Activated naive CD4-positive, alpha-beta T cell (primary cell): ENCODE measurements around the gene CAMSAP3.
A peak's percentile ranks its signal among the peaks of the same experiment; 100 is the strongest.

Experiments
- DNase-seq, 4 experiments: peaks; one replicate each; lab custom pipeline; 2025; lab: John Stamatoyannopoulos, UW

CAMSAP3 gene

GRCh38 chr19:7614859-7615741, 19.4 kb downstream of the CAMSAP3 start:
- DNase-seq = no peak

DNA sequence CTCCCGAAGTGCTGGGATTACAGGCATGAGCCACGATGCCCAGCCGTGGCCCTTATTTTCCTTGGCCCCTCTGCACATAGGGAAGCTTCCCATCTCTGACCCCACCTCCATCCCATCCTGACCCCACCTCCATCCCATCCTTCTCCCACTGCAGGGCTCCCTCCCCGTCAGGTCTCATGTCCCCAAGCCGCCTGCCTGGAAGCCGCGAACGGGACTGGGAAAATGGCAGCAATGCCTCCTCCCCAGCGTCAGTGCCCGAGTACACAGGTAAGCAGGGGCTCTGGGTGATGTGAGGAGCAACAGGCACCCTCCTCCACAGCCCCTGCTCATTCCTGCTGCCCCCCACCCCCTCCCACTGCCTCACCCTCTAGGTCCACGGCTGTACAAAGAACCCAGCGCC, 21.5 kb downstream of the CAMSAP3 start:
- no peak for DNase-seq

DNA sequence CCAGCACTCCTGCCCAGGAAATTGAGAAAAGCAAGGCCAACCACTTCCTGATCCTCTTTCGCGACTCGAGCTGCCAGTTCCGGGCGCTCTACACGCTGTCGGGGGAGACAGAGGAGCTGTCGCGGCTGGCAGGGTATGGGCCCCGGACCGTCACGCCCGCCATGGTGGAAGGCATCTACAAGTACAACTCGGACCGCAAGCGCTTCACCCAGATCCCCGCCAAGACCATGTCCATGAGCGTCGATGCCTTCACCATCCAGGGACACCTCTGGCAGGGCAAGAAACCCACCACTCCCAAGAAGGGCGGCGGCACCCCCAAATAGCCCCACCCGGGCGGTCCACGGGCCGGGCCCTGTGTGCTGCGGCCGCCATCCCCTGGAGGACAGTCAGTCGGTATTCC, 22.1 kb downstream of the CAMSAP3 start:
- DNase-seq = no peak

DNA sequence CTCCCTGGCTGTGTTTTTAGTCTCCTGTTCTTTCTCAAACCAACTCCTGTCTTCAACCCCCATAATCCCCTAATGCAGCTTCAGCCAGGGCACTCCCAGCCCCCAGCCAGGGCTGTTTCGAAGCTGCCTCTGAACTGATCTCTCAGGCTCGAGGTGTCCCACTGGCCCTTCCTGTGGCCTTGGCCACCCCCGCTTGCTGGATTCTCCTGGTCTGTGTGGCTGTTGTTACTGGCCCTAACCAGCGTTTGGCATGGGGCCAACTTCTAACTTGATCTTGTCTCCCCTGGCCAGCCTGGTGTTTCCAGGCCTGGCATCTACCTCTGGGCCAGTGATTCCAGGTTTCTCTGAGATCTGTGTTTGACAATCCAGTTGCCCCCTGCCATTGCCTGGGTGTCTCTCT, 22.7 kb downstream of the CAMSAP3 start:
- no peak for DNase-seq

- no peak for DNase-seq
These were observed 23.3 kb downstream of the CAMSAP3 start for GRCh38 chr19:7618771-7619510.

- DNase-seq = no peak
These were observed 24.2 kb downstream of the CAMSAP3 start for GRCh38 chr19:7619671-7620441.

DNA sequence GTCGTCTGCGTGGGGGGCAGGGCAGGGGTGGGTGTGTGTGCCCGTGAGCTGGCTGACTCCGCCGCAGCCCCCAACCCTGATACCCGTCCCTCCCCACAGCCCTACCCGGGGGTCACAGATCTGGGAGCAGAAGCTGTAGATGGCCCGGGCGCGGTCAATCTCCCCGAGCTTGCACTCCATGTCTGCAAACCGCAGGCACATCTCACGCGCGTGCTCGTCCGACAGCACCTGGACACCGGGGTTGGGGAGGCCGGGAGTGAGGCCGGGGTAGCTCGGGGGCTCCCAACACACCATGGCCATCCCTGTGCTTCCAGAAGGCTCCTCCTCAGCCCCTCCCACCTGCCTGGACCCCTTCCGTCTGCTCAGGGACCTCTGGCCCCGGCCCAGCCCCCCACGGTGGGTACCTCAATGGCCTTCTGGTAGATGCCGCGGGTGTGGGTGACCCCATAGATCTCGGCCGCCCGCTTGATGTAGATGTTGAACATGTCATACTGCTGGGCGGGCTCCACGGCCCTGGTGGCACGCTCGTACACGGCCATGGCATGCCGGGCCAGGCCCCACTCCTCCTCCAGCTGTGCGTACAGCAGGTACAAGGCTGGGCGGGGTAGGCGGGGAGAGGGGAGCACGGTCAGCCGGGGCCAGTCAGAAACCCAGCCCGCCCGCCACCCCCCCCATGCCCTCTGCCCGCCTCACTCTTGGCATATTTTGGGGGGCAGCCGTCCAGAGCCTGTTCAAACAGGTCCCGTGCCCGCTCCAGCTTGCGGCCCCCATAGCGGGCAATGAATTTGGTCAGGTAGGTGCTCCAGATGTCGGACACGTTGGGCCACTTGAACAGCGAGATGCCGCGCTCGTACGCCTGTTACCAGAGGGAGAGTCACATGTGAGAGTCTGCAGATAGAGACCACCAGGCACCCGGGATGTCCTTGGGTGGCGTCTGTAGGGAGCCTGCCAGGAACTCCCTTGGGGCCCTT, 25.1 kb downstream of the CAMSAP3 start:
- no peak for DNase-seq

DNA sequence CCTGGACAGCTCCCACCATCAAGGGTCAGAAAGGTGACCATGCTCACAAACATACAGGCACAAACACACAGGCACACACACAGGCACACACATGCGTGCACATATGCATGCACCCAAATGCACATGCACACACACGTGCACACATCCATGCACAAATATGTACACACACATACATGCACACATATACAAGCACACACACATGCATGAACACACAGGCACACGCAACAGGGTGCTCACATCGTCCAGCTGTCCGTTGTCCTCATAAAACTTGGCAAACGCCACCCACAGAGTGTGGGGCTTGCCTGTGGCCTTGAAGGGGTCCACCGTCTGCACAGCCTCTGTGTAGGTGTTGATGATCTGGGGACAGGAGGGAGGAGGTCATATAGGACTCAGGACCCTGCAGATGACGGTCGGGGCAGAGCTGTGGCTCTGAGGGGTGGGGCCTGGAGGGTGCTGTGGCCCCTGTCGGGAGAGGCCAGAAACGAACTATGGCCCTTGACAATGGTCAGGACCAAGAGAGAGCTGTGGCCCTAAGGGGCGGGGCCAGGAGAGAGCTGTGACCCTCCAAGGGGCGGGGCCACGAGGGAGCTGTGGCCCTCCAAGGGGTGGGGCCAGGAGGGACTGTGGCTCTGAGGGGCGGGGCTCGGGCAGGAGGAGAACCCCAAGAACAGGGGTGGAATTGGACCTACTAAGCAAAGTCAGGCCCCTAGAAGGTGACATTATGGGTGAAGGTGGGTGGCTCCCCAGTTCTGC, 27.4 kb downstream of the CAMSAP3 start:
- DNase-seq = no peak

- no peak for DNase-seq
These were observed 28.3 kb downstream of the CAMSAP3 start for GRCh38 chr19:7623725-7624603.

- DNase-seq = no peak
These were observed 29.1 kb downstream of the CAMSAP3 start for GRCh38 chr19:7624810-7625209.

- DNase-seq = no peak
These were observed 30.2 kb downstream of the CAMSAP3 start for GRCh38 chr19:7625763-7626372.

GRCh38 chr19:7627166-7627565, 31.5 kb downstream of the CAMSAP3 start:
- DNase-seq = no peak

DNA sequence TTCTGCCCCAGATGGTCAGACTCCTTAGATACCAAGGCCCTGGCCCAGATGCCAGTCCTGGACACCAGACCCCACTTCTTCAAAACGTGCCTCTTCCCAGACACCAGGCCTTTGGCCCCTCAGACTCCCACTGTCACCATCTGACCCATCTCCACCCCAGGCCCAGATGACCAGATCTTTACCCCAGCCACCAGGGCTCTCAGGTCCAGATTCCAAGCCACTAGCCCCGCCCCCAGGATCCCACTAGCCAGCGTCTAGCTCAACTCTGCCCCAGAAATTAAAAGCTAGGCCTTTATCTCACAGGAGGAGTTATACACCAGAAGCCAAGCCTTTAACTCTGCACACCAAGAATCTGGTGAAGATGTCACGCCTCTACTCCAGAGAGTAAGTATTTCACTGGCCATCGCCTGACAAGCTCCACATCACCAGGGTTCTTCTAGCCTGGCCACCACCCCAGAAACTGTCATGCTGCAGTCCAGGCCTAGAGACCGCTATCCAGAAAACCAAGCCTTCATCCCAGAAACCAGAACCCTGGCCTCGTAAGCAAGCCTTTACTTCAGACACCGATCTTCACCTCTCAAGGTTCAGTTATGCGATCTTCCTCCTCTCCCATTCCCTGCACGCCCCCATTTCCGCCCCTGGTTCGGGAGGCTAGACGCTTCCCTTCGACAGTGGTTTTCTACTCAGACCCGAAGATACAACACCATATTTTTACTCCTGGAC, 33.1 kb downstream of the CAMSAP3 start:
- DNase-seq = no peak

GRCh38 chr19:7629347-7630054, 33.8 kb downstream of the CAMSAP3 start, which contains the start of the genes PET100 and XAB2:
Gene PET100 (plus strand): TSS chr19:7629793. CDS start chr19:7629834, 41 bp downstream.
Gene XAB2 (minus strand): TSS chr19:7629545. CDS start chr19:7629527, 18 bp downstream.
- DNase-seq = peak; percentile 83 to 92 (median 88)

- DNase-seq = no peak
These were observed 35.9 kb downstream of the CAMSAP3 start for GRCh38 chr19:7631577-7631976.

- no peak for DNase-seq
These were observed 36.9 kb downstream of the CAMSAP3 start for GRCh38 chr19:7632340-7633203.

- DNase-seq = no peak
These were observed 38.0 kb downstream of the CAMSAP3 start, which contains the start of gene PCP2 for GRCh38 chr19:7633698-7634097. Gene PCP2 (minus strand): TSS chr19:7633719. CDS start chr19:7633457, 262 bp downstream.
